Activated CD8-positive, alpha-beta memory T cell treated with anti-CD3 and anti-CD28 coated beads for 1 hour (primary cell): ENCODE measurements around the gene MICAL1.
"Not testable (repeated sequence)": the region's sequence is repeated elsewhere in the genome, so short reads cannot be mapped to it uniquely, and the experiment has no call there.

ENCODE experiments used
- DNase-seq, 2 donors: peaks; one replicate each; pipeline ENCODE4 v3.0.0-alpha.2; 2020; ENCODE audit warnings: low read depth in 1 of 2; ENCODE audit errors: extremely low read depth in 1 of 2

Gene MICAL1

GRCh38 chr6:109478222-109478805, 22.7 kb upstream of the MICAL1 start:
- no peak for DNase-seq

- no peak for DNase-seq
Observed at GRCh38 chr6:109477725-109478124, 22.2 kb upstream of the MICAL1 start.

- DNase-seq: no peak
Observed at GRCh38 chr6:109477184-109477583, 21.6 kb upstream of the MICAL1 start.

GRCh38 chr6:109475625-109476024, 20.1 kb upstream of the MICAL1 start:
- DNase-seq: no peak

- DNase-seq: no peak
Observed at GRCh38 chr6:109474995-109475394, 19.4 kb upstream of the MICAL1 start.

GRCh38 chr6:109473120-109473519, 17.5 kb upstream of the MICAL1 start:
- DNase-seq: no peak

- DNase-seq: no peak
Observed at GRCh38 chr6:109472132-109472995, 16.8 kb upstream of the MICAL1 start.

GRCh38 chr6:109471105-109471810, 15.7 kb upstream of the MICAL1 start:
- DNase-seq: no peak

GRCh38 chr6:109469591-109470189, 14.1 kb upstream of the MICAL1 start:
- DNase-seq: no peak

GRCh38 chr6:109467696-109468095, 12.1 kb upstream of the MICAL1 start:
- no peak for DNase-seq

- no peak for DNase-seq
Observed at GRCh38 chr6:109466212-109466923, 10.8 kb upstream of the MICAL1 start.

- no peak for DNase-seq
Observed at GRCh38 chr6:109465772-109466171, 10.2 kb upstream of the MICAL1 start.

GRCh38 chr6:109461733-109462526, 6.4 kb upstream of the MICAL1 start:
- DNase-seq: no peak

- not testable (repeated sequence) for DNase-seq
Observed at GRCh38 chr6:109461205-109461604, 5.6 kb upstream of the MICAL1 start.

GRCh38 chr6:109460161-109460829, 4.7 kb upstream of the MICAL1 start:
- no peak for DNase-seq

- no peak for DNase-seq
Observed at GRCh38 chr6:109458774-109459531, 3.4 kb upstream of the MICAL1 start.

GRCh38 chr6:109457562-109457996, 2.0 kb upstream of the MICAL1 start:
- DNase-seq: no peak

- no peak for DNase-seq
Observed at GRCh38 chr6:109456710-109457561, 1.4 kb upstream of the MICAL1 start.
